DND-41 (cell line): ENCODE results near the gene SRRM3.

Experiments
- ATAC-seq: fragments of 200-7000 bp; cut with Tn5 transposase; 3 replicates; pipeline ENCODE4 v1.9.1; 2021; ENCODE audit warnings: low read depth; ENCODE audit not compliant: insufficient read depth
- DNase-seq: peaks from one replicate; pipeline ENCODE4 v3.0.0-alpha.2; 2020
- H2AFZ ChIP-seq: 2 replicates; pipeline ENCODE4 v1.6.0; 2012; ENCODE audit warnings: low read depth, low read length
- H3K27ac ChIP-seq: 2 replicates; pipeline ENCODE4 v1.5.1; 2012; ENCODE audit warnings: low read length, inconsistent platforms
- H3K27me3 ChIP-seq: fragments of 200-600 bp; sonication (generic); 2 replicates; pipeline ENCODE4 v1.6.0; 2012; ENCODE audit warnings: low read length, mild to moderate bottlenecking, inconsistent platforms; ENCODE audit not compliant: insufficient read depth, poor library complexity
- H3K36me3 ChIP-seq: 2 replicates; pipeline ENCODE4 v1.5.1; 2012; ENCODE audit warnings: low read length, inconsistent platforms; ENCODE audit not compliant: insufficient read depth
- H3K4me1 ChIP-seq: 2 replicates; pipeline ENCODE4 v1.5.1; 2012; ENCODE audit warnings: mild to moderate bottlenecking, low read length; ENCODE audit not compliant: insufficient read depth
- H3K4me2 ChIP-seq: 2 replicates; pipeline ENCODE4 v1.6.0; 2012; ENCODE audit warnings: mild to moderate bottlenecking, moderate library complexity, low read length, inconsistent platforms; ENCODE audit not compliant: insufficient read depth
- H3K4me3 ChIP-seq, 2 experiments: fragments of 200-600 bp in 1 of 2; shearing (Covaris generic) in 1 of 2; 2 replicates each; pipeline ENCODE4 v1.5.1; 2012 to 2016; ENCODE audit warnings: inconsistent platforms in 2 of 2, low read length in 2 of 2, mild to moderate bottlenecking in 2 of 2, low read depth in 1 of 2, moderate library complexity in 1 of 2
- H3K79me2 ChIP-seq: 2 replicates; pipeline ENCODE4 v1.6.0; 2012; ENCODE audit warnings: low read length, inconsistent platforms; ENCODE audit not compliant: insufficient read depth
- H3K9ac ChIP-seq: 2 replicates; pipeline ENCODE4 v1.6.0; 2012; ENCODE audit warnings: low read depth, mild to moderate bottlenecking, inconsistent platforms, low read length, moderate library complexity
- H3K9me3 ChIP-seq: 2 replicates; pipeline ENCODE4 v1.5.1; 2012; ENCODE audit warnings: low read length, moderate library complexity, mild to moderate bottlenecking, inconsistent platforms; ENCODE audit not compliant: insufficient read depth, severe bottlenecking
- H4K20me1 ChIP-seq: 2 replicates; pipeline ENCODE4 v1.6.0; 2012; ENCODE audit warnings: low read length; ENCODE audit not compliant: insufficient read depth
- CTCF ChIP-seq: IDR thresholded peaks from 2 replicates; pipeline ENCODE4 v1.5.1; 2012; ENCODE audit warnings: borderline replicate concordance, low read length, moderate library complexity, mild to moderate bottlenecking; ENCODE audit not compliant: poor library complexity, severe bottlenecking; ENCODE audit errors: extremely low read depth
- EZH2 ChIP-seq: IDR thresholded peaks from 3 replicates; pipeline ENCODE4 v1.6.1; 2012; ENCODE audit warnings: borderline replicate concordance, low read depth, mild to moderate bottlenecking, moderate library complexity, low read length, inconsistent platforms; ENCODE audit not compliant: severe bottlenecking

Gene SRRM3

GRCh38 chr7:76191783-76192240 is 9.9 kb upstream of the SRRM3 start:
- peak; percentile 78 for ATAC-seq
- no peaks in the 10 kb centered on the region for H4K20me1 ChIP-seq
- no peaks in the 10 kb centered on the region for H3K4me1 ChIP-seq
- no peak for TF ChIP-seq EZH2
- TF ChIP-seq CTCF: no peak
- H3K9me3 ChIP-seq: no peaks in the 10 kb centered on the region
- H2AFZ ChIP-seq: peak overlapping the region; percentile 13; the same call in 1 of the 2 replicates
- DNase-seq: peak; percentile 12
- no peak overlapping the region for H3K4me3 ChIP-seq
- no peaks in the 10 kb centered on the region for H3K27me3 ChIP-seq
- no peaks in the 10 kb centered on the region for H3K79me2 ChIP-seq
- H3K9ac ChIP-seq: no peak overlapping the region
- no peaks in the 10 kb centered on the region for H3K36me3 ChIP-seq
- H3K27ac ChIP-seq: no peak overlapping the region
- H3K4me2 ChIP-seq: no peak overlapping the region

GRCh38 chr7:76193466-76193865 is 8.2 kb upstream of the SRRM3 start:
- Histone ChIP-seq H3K9me3 (no peaks in the 10 kb centered on the region), H3K27me3 (no peaks in the 10 kb centered on the region), H3K79me2 (no peaks in the 10 kb centered on the region), H3K4me2 (no peak overlapping the region), H3K27ac (no peak overlapping the region), H3K36me3 (no peaks in the 10 kb centered on the region), H3K4me1 (no peaks in the 10 kb centered on the region), H3K9ac (no peak overlapping the region), H4K20me1 (no peaks in the 10 kb centered on the region), H2AFZ (no peak overlapping the region), H3K4me3 (no peak overlapping the region)
- DNase-seq (no peak), ATAC-seq (no peak)
- no peak for TF ChIP-seq CTCF

- no peak overlapping the region for H3K4me3 ChIP-seq
- DNase-seq (no peak), ATAC-seq (no peak)
- no peaks in the 10 kb centered on the region for H3K36me3 ChIP-seq
- H3K9me3 ChIP-seq: no peaks in the 10 kb centered on the region
- TF ChIP-seq EZH2: no peak
- no peak for TF ChIP-seq CTCF
- no peak overlapping the region for H3K9ac ChIP-seq
- H3K27ac ChIP-seq: no peak overlapping the region
- H3K79me2 ChIP-seq: no peaks in the 10 kb centered on the region
- no peaks in the 10 kb centered on the region for H3K27me3 ChIP-seq
- no peaks in the 10 kb centered on the region for H4K20me1 ChIP-seq
- no peak overlapping the region for H2AFZ ChIP-seq
- no peak overlapping the region for H3K4me2 ChIP-seq
- H3K4me1 ChIP-seq: no peaks in the 10 kb centered on the region
These were observed 7.8 kb upstream of the SRRM3 start for GRCh38 chr7:76193883-76194282.

- H3K9me3 ChIP-seq: no peaks in the 10 kb centered on the region
- no peak for ATAC-seq
- no peak overlapping the region for H2AFZ ChIP-seq
- no peak overlapping the region for H3K4me3 ChIP-seq
- 0 out of 2 replicates have a peak, but pooled peaks cover under 1% of the 10 kb centered on the region for H4K20me1 ChIP-seq
- no peaks in the 10 kb centered on the region for H3K36me3 ChIP-seq
- H3K4me2 ChIP-seq: no peak overlapping the region
- no peak overlapping the region for H3K27ac ChIP-seq
- TF ChIP-seq CTCF (no peak), EZH2 (no peak)
- H3K9ac ChIP-seq: no peak overlapping the region
- H3K79me2 ChIP-seq: no peaks in the 10 kb centered on the region
- peaks cover under 1% of the 10 kb centered on the region; the same call in 1 of the 2 replicates for H3K4me1 ChIP-seq
- no peaks in the 10 kb centered on the region for H3K27me3 ChIP-seq
- DNase-seq: no peak
These were observed 4.9 kb upstream of the SRRM3 start for GRCh38 chr7:76196786-76197185.
